ENCODE measurements around the gene MANEAL. TPM values are rescaled to one million over a fixed set of nuclear protein-coding genes. Genes with fewer than 3 reads are reported as not detected.

MANEAL gene
- total RNA-seq, 2 donors from 2014 or later, result 0.99 to 6.2 TPM

DNA sequence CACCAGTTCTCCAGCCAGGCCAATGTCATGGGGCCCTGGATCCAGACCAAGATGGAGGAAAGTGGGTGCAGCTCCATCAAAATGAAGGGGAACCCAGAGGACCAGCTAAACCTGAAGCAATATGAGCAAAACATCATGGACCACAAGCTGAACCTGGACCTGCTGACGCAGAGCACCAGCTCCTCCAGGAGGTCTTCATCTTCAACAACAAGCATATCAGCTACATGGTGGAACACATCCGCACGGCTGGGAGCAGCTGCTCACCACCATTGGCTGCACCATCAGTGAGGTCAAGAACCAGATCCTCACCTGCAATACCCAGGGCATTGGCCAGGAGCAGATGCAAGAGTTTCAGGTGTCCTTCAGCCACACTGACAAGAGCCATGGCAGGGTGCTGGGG lies 15.0 kb upstream of the MANEAL start:
- Histone ChIP-seq H3K27me3 (no peaks in the 10 kb centered on the region), H3K9me3 (no peaks in the 10 kb centered on the region), H3K36me3 (replicated peaks in 1 of 2; ENCODE audit: insufficient read depth in 1 of 2, low read depth in 2 of 2) (no peaks in the 10 kb centered on the region), H3K4me3 (no peak overlapping the region), H3K4me1 (no peaks in the 10 kb centered on the region), H3K27ac (no peak overlapping the region)
- TF ChIP-seq, protein P1, sequence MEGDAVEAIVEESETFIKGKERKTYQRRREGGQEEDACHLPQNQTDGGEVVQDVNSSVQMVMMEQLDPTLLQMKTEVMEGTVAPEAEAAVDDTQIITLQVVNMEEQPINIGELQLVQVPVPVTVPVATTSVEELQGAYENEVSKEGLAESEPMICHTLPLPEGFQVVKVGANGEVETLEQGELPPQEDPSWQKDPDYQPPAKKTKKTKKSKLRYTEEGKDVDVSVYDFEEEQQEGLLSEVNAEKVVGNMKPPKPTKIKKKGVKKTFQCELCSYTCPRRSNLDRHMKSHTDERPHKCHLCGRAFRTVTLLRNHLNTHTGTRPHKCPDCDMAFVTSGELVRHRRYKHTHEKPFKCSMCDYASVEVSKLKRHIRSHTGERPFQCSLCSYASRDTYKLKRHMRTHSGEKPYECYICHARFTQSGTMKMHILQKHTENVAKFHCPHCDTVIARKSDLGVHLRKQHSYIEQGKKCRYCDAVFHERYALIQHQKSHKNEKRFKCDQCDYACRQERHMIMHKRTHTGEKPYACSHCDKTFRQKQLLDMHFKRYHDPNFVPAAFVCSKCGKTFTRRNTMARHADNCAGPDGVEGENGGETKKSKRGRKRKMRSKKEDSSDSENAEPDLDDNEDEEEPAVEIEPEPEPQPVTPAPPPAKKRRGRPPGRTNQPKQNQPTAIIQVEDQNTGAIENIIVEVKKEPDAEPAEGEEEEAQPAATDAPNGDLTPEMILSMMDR (IDR thresholded peaks at IDR 0.05), result no peak
- TF ChIP-seq POLR2A (IDR thresholded peaks at IDR 0.05), result no peak
- intact Hi-C loops (cut with DNase I), result no loop called here
- 62 to 79% methylated on average over 3 of the region's 3 CpGs for WGBS, 2 donors
- DNase-seq, result no peak
- no peak for ATAC-seq

DNA sequence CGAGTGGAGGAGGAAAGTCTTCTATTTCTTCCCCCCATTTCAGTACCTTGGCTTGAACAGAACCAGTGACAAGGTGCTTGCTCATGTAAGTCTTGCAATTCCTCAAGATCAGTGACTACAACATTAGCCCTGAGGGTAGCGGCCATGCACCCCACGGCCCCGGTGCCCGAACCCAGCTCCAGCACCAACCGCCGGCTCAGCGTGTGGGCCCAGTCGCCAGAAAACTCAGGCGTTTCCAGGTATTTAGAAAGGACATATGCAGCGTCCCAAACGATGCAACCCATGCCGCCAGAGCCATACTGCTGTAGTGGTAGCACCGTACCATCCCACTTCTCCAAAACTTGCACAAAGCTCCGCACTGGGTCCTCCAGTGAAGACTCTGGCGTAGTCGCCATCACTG lies 11.2 kb upstream of the MANEAL start:
- TF ChIP-seq, protein P1 (IDR thresholded peaks at IDR 0.05), result no peak
- intact Hi-C loops (cut with DNase I), result no loop called here
- H3K27ac ChIP-seq, result no peak overlapping the region
- no peaks in the 10 kb centered on the region for H3K4me1 ChIP-seq
- ATAC-seq (no peak), DNase-seq (no peak)
- 63 to 67% methylated on average over 17 of the region's 17 CpGs for WGBS, 2 donors
- no peaks in the 10 kb centered on the region for H3K9me3 ChIP-seq
- no peaks in the 10 kb centered on the region for H3K36me3 ChIP-seq (replicated peaks in 1 of 2; ENCODE audit: insufficient read depth in 1 of 2, low read depth in 2 of 2)
- no peaks in the 10 kb centered on the region for H3K27me3 ChIP-seq
- H3K4me3 ChIP-seq, result no peak overlapping the region

DNA sequence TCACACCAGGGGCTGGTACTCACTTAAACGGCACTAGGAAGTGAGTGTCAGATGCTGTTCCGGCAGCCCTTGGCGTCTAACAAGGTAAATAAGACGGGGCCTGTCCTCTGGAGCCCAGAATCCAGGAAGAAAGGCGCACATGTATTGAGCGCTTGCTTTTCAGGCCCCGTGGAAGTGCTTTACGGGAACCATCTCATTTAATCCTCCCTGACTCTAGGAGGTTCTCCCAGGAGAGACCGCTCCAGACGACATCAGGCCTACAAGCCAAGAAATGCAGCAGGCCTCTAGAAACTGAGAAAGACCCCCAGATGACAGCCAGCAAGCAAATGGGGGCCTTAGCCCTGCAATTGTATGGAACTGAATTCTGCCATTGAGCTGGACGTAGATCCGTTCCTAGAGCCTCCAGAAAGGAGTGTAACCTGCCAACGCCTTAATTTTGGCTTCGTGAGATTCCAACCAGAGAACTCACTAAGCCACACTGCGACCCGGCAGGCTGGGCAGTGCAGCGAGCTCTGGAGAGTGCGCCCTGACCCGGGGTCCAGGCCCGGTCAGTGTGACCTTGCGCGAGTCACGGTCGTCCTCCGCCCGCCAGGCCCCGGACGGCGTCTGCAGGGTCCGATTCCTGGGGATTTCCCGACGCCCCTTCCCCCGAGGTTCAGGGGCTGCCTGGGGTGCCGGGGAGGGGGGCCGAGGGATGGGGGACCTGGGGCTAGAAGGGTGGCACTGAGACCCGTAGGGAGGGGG lies 532 bp upstream of the MANEAL start:
- Histone ChIP-seq H3K27me3 (no peaks in the 10 kb centered on the region), H3K9me3 (no peaks in the 10 kb centered on the region), H3K27ac (no peak overlapping the region), H3K4me3 (peak overlapping the region; percentile 22 to 32), H3K36me3 (replicated peaks in 1 of 2; ENCODE audit: insufficient read depth in 1 of 2, low read depth in 2 of 2) (no peaks in the 10 kb centered on the region), H3K4me1 (peaks cover 20% of the 10 kb centered on the region)
- intact Hi-C loops (cut with DNase I), result loop anchor here (10.0 kb wide), 2 partner anchors 62 to 98 kb away; partner anchors contain the start of genes CDCA8 and MTF1
- TF ChIP-seq, protein P1 (IDR thresholded peaks at IDR 0.05), result no peak
- TF ChIP-seq POLR2A (IDR thresholded peaks at IDR 0.05), result no peak
- 32 to 44% methylated on average over 30 to 35 of the region's 36 CpGs for WGBS, 2 donors
- no peak for ATAC-seq
- no peak for DNase-seq

DNA sequence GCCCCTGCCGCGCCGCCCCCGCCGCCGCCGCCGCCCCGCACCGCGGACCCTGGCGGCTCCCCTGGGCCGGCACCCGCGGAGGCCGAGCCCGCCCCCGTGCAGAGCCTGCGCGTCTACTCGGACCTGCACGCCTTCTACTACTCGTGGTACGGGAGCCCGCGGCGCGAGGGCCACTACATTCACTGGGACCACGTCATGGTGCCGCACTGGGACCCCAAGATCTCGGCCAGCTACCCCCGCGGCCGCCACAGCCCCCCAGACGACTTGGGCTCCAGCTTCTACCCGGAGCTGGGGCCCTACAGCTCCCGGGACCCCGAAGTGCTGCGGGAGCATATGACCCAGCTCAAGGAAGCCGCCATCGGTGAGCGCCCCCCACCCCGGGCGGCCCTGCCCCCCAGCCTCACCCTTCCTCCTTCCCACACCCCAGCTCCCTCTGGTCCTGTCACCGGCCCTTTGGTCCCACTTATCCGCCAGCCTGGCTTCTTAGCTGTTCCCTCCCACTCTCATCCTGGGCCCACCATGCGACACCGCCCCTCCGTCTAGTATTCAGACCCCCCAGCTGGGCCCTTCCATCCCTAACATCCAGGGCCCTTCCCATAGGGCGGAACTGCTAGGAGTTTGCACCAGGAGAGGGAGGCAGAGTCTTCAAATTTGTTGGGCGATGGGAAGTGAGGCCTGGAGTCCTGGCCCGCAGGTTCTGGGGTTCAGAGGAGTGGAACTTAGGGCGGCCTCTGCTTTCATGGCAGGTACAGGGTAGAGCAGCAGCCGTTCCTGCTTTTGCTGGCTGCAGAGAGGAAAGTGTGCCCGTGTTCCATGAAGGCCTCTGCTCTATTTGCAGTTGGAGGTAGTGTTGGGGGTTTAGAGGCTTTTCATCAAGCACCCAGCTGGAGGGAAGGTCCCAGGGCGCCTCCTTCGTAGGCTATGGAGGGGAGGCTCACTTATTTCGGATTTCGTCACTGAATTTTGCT lies 1.0 kb downstream of the MANEAL start:
- intact Hi-C loops (cut with DNase I), result loop anchor here (10.0 kb wide), 2 partner anchors 60 to 100 kb away; partner anchors contain the start of genes CDCA8 and MTF1
- H3K4me3 ChIP-seq, result no peak overlapping the region
- H3K27ac ChIP-seq, result no peak overlapping the region
- H3K27me3 ChIP-seq, result no peaks in the 10 kb centered on the region
- H3K4me1 ChIP-seq, result peaks cover 20% of the 10 kb centered on the region
- 14 to 42% methylated on average over 15 to 50 of the region's 59 CpGs for WGBS, 2 donors
- ATAC-seq (peak; percentile 7), DNase-seq (no peak)
- H3K9me3 ChIP-seq, result no peaks in the 10 kb centered on the region
- H3K36me3 ChIP-seq (replicated peaks in 1 of 2; ENCODE audit: insufficient read depth in 1 of 2, low read depth in 2 of 2), result peaks cover 0 to 3% of the 10 kb centered on the region in 2 donors
- TF ChIP-seq, protein P1 (IDR thresholded peaks at IDR 0.05), result no peak
